GM12873 (cell line): ENCODE results near the gene NFIB.

Experiments used
- CTCF ChIP-seq: IDR thresholded peaks from 2 replicates; pipeline ENCODE4 v1.5.1; 2012; ENCODE audit warnings: low read depth, mild to moderate bottlenecking, moderate library complexity, low read length, control low read depth; ENCODE audit not compliant: insufficient read depth; ENCODE audit errors: missing control alignments

NFIB gene

GRCh38 chr9:14165376-14166035 lies 148.4 kb downstream of the NFIB start:
- TF ChIP-seq CTCF = no peak

GRCh38 chr9:14164908-14165307 lies 149.0 kb downstream of the NFIB start:
- TF ChIP-seq CTCF = no peak

GRCh38 chr9:14159440-14160216 lies 154.3 kb downstream of the NFIB start:
- no peak for TF ChIP-seq CTCF

- TF ChIP-seq CTCF = no peak
These were observed 155.0 kb downstream of the NFIB start for GRCh38 chr9:14158916-14159315.

- no peak for TF ChIP-seq CTCF
These were observed 155.7 kb downstream of the NFIB start for GRCh38 chr9:14158136-14158813.

GRCh38 chr9:14157191-14157590 lies 156.8 kb downstream of the NFIB start:
- no peak for TF ChIP-seq CTCF

GRCh38 chr9:14156046-14156445 lies 157.9 kb downstream of the NFIB start:
- TF ChIP-seq CTCF = no peak
